Hepatocyte (in vitro differentiated cells): ENCODE measurements around the gene NUMB.

Source experiments
- EZH2phosphoT487 ChIP-seq: fragments of 200-600 bp; sonication (generic); IDR thresholded peaks from one replicate; pipeline ENCODE4 v1.6.1; 2018; ENCODE audit warnings: antibody characterized with exemption, mild to moderate bottlenecking, low read depth, moderate library complexity; ENCODE audit not compliant: unreplicated experiment, severe bottlenecking
- TF ChIP-seq, protein P1 (sequence below): fragments of 200-600 bp; sonication (generic); IDR thresholded peaks from 2 replicates; pipeline ENCODE4 v1.5.1; 2016; ENCODE audit warnings: antibody characterized with exemption, mild to moderate bottlenecking; ENCODE audit not compliant: poor library complexity

DNA sequence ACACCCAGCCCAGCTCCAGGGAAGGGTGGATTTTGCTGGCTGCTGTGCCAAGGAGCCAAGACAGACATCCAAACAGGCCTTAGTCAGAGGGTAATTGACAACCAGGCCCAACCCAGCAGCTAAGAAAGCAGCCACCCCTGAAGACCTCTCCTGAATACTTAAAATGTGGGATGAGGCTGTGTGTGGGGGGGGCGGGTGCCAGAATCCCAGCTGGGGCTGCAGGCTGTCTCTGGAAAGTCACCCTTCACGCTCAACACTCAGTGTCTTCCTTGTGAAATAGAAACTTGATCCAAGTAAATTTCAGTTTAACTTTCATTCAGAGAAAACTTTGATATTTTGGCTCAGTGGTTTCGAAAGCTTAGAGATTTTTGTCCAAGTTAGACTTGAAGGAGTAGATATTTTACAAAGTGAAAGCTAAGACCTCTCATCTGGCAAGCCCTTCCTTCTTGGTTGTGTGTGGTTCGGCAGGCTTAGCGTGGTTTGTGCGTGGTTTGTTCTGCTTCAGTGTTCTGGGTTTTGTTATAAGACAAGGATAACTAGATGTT is 215.9 kb downstream of the NUMB start:
- TF ChIP-seq, protein P1, sequence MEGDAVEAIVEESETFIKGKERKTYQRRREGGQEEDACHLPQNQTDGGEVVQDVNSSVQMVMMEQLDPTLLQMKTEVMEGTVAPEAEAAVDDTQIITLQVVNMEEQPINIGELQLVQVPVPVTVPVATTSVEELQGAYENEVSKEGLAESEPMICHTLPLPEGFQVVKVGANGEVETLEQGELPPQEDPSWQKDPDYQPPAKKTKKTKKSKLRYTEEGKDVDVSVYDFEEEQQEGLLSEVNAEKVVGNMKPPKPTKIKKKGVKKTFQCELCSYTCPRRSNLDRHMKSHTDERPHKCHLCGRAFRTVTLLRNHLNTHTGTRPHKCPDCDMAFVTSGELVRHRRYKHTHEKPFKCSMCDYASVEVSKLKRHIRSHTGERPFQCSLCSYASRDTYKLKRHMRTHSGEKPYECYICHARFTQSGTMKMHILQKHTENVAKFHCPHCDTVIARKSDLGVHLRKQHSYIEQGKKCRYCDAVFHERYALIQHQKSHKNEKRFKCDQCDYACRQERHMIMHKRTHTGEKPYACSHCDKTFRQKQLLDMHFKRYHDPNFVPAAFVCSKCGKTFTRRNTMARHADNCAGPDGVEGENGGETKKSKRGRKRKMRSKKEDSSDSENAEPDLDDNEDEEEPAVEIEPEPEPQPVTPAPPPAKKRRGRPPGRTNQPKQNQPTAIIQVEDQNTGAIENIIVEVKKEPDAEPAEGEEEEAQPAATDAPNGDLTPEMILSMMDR: no peak
- TF ChIP-seq EZH2phosphoT487: no peak
